HG03521 (cell line): Measurements from ENCODE around the gene TET3.

ENCODE experiments used
- ATAC-seq: cut with Tn5 transposase; IDR thresholded peaks from one replicate; pipeline ENCODE4 v1.9.1; 2021; ENCODE audit warnings: mild to moderate bottlenecking, moderate library complexity; ENCODE audit not compliant: unreplicated experiment

Gene TET3

DNA sequence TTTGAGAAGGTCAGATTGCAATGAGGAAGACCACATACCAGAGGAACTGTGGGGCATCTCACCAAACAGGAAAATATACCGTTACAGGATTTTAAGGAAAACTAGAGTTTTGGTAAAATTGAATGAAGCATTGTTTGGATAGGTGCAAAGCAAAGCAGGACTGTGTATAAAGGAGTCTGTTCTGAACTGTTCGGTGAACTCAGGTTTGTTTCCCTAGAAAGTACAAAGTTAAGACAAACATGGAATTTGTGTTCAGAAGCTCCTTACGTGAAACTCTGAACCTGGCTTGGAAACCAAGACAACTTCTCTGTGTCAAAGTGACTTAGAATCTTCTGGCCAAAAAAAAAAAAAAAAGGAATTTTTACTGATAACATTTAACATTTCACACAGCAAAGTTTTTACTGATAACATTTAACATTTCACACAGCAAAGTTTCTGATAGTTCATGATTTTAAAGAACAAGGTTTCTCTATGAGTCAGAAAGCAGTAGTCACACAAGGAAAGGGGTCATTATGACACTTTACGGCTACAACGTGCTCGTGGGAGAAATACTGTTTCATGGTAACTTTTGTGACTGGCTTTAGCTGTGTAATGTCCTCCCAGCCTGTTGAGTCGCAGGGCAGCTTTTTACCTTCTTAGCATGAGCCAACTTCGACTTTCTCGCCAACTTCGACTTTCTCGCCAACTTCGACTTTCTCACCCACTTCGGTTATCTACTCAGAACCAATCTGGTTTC, 21.2 kb upstream of the TET3 start:
- ATAC-seq = peak; percentile 43

DNA sequence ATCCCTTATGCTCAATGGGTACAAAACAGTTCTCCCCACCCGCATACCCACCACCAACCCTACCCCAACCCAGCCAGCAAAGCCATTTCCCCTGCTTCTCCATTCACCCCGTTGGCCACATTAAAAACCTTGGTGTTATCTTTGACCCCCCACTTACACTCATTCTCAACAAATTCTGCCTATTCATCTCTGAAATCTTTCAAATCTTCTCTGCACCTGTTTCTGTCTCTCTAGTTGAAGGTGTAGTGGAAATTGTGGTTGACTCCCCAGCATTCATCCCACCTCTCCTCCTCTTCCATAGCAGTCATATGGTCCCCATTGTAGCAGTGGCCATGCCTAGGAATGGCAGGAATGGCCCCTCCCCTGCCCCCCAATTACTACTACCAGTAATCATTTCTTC, 20.5 kb upstream of the TET3 start:
- no peak for ATAC-seq

DNA sequence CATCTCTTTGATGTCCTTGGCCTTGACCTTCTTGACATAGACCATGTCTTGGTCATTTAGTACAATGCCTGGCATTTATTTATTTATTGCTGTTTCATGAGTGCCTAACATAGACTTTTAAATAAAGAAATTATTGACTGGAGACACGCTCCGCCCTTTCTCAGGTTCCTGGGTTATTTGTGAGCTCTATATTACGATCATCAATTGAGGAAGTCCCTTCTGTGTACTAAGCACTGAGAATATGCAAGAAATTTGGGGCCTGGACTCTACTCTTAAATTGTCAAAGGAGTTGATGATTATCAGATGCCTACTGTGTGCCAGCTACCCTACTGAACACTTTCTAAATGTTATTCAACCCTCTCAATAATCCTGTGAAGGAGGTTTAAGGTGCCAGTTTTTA, 19.7 kb upstream of the TET3 start:
- no peak for ATAC-seq

DNA sequence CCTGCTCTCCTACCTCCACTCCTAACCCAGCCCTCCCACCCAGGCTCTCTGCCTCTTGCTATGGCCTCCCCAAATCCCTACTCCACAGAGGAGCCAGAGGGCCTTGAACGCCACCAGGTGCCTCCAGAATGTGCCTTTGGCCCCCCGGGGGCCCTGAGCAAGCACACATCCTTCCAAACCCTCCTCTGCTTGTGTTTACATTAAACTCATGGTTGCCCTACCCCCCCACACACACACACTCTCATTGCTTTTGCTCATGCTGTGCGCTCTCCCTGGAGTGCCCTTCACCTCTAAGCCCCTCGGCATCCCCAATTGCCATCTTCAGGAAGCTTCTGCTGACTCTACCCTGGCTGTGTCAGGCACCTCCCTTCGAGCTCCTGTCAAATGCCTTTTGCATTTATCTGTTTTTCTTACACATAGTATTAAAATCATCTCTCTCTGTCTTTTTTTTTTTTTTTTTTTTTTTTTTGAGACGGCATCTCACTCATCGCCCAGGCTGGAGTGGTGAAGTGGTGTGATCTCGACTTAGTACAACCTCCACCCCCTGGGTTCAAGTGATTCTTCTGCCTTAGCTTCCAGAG, 16.3 kb upstream of the TET3 start:
- ATAC-seq = no peak

DNA sequence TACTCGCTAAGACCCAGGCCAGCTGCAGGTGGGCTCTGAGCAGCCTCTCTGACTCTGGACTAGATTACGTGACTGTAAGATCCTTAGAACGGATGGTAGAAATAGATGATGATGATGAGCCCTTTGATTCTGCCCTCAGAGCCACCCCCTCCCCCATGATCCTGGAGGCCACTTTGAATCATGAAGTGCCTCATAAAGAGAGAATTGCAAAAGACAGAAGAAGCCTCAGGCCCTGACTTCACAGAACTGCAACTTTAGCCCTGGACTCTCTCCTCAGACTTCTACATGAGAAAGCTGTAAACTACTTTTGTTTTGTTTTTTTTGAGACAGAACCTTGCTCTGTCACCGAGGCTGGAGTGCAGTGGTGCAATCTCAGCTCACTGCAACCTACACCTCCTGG, 15.4 kb upstream of the TET3 start:
- ATAC-seq = no peak

DNA sequence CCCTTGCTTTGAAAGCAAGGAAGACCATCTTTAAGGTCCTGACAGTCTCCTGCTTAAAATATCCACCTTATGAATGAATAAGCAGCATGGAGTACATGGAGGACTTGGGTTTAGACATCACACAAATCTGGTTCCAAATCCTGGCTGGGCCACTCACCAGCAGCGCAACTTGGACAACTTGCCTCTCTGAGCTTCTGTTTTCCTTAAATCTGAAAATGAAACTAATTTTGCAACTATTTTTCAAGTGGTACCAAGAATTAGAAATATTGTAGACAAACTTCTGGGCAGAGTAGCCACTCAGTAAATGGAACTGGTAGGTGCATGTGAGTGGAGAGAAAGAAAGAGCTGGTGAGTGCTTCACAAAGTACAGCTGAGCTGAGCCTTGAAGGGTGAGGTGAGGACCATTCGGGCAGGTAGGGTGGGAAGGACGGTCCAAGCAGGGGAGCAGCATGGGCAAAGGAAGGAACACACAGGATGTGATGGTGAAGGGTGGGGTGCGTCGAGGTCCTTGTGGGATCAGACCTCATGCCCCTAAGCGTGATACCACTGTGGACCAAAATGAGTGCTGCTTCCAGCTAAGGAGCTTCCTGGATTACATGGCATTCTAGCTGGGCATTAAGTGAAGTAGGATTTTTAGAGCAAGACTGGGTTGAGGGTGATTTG, 14.4 kb upstream of the TET3 start:
- ATAC-seq = no peak

DNA sequence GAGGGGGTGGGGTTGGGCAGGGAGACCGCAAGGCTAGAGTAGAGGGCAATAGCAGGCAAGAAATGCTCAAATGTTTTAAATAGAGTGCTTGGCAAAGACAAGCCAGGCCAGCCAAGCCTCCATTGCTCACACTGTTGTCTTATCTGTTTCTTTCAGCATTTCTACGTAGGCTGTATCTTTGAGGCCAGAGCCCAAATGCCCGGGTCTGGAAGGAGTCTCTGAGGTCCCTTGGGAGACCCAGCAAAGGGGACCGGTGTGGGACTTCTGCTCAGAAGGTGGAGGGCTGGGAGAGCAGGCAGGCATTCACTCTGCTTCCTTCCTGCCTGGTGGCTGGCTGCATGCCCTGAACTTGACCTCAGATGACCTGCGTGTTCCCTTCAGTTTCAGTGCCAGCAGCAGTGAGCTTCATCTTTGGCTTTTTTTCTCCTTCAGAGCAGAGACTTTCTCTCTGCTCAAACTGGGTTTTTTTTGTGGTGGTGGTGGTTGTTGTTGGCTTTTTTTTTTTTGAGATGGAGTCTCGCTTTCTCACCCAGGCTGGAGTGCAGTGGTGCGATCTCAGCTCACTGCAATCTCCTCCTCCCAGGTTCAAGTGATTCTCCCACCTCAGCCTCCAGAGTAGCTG, 13.7 kb upstream of the TET3 start:
- peak; percentile 76 for ATAC-seq

DNA sequence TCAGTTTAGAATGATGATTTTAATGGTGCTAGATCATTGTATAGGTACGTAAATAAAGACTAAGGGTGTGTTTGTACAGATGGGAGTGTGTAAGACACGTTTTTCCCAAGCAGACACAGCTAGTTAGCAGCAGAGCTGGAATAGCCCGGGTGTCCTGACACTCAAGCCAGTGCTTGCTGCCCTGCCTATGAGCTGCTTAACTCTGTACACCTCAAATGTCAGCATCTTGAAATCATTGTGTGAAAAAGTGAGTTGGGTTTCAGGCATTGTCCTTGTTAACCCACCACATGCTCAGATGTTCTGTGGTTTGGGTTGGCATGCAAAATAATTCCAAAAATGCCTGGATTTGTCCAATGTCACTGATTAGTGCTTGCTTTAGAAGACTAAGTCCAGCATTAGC, 13.0 kb upstream of the TET3 start:
- no peak for ATAC-seq

DNA sequence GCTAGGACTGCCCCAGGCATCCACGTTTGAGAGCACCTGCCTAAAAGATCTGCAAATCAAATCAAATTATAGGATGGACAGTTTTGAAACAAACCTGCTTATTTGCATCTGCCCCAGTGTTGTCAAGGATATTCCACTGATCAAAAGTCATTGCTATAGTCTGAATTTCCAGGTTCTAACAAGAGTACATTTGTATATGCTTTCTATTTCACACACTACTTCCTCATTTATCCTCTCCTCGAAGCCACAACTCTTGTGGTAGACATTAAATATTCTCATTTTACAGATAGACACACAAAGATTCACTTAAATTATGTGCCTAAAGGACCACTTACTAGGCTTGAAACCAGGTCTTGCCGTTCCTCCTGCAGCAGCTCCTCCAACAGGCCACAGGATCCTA, 11.9 kb upstream of the TET3 start:
- ATAC-seq = no peak

DNA sequence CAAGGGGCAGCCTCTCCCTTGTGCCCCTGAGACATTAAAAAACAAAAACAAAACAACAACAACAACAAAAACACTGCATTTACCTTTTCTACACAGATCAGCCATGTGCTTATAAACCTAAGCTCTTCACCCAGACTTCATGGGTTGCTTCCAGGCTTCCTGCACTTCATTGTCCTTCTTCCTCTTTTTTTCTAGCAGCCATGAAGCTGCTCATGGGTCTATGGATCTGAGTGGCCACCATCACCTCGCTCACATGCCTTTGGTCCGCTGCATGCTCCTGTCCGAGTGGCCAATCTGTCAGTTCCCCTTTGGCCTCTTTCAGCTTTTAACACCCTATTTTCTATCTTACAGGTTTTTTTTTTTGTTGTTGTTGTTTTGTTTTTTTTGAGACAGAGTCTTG, 9.0 kb upstream of the TET3 start:
- no peak for ATAC-seq

DNA sequence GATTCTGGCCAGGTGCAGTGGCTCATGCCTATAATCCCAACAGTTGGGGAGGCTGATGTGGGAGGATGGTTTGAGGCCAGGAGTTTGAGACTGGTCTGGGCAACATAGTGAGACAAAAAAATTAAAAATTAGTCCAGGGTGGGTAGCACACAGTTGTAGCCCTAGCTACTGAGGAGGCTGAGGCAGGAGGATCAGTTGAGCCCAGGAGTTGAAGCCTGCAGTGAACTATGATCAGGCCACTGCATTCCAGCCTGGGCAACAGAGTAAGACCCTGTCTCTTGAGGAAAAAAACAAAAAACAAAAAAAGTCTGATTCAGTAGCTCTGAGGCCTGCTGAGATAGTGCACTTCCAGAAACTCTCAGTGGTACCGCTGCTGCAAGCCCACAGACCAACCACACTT, 7.9 kb upstream of the TET3 start:
- ATAC-seq = no peak

DNA sequence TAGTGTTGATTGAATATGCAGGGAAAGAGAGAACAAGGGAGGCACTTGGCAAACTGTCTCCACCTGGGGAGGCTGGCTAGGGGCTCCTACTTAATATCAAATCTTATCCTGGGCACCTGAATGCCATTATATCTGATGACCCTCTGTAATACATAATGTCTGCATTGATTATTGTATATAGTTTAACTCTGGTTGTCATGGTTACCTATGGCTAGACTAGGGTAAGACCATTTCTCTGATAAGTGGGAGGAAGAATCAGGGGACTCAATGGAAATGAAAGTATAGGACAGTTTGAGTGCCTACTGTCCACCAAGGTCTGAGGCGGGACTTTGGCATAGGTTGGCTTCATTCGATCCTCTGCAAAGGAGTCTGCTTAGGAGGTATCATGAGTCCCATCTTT, 7.2 kb upstream of the TET3 start:
- ATAC-seq = no peak

DNA sequence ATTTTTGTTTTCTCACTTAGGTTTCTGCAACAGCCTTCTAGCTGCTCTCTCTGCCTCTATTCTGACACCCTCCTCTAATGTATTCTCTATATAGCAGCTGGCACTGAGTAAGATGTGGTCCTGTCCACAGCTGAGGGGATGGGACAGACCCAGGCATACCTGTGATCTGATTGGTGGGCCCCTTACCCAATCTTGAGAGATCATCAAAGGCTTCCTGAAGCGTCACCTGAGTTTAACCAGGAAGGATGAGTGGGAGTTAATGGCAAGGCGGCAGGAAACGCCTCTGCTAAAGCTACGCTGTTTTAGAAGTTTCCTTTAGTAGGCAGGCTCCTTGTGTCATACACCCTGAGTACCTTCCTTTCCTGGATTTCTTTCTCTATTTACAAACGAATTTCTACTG, 5.7 kb upstream of the TET3 start:
- no peak for ATAC-seq

DNA sequence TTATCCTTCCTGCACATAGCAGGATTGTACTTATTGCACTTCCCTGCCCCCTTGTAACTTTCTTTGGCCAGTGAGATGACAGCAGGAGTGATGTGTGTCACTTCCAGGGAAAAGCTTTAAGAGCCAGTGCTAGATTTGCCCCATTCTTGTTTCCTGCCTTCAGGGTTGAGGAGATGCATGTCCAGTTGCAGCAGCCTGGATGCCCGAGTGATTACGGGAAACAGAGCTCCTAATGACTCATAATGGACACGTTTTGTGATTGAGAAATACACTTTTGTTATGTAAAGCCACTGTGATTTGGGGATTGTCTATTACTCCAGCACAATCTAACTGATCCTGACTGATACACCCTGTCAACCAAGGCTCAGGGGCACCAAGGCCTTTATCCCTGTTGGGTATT, 5.0 kb upstream of the TET3 start:
- no peak for ATAC-seq

DNA sequence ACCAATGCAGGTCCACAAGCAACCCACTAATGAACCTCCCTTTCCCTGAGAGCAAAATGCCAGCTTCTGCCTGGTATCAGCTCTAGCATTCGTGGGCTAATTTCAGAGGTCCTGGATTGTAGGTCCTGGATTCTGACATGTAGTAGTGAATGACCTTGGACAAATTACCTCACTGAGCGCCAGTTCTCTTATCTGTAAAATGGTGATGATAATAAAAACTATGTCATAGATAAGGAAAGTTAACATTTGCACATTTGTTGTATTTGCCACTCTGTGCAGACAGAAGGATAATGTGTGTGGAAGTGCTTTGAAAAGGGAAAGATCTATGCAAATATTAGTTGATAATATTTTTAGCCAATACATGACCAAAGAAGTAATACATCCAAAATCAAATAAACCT, 4.1 kb upstream of the TET3 start:
- no peak for ATAC-seq

DNA sequence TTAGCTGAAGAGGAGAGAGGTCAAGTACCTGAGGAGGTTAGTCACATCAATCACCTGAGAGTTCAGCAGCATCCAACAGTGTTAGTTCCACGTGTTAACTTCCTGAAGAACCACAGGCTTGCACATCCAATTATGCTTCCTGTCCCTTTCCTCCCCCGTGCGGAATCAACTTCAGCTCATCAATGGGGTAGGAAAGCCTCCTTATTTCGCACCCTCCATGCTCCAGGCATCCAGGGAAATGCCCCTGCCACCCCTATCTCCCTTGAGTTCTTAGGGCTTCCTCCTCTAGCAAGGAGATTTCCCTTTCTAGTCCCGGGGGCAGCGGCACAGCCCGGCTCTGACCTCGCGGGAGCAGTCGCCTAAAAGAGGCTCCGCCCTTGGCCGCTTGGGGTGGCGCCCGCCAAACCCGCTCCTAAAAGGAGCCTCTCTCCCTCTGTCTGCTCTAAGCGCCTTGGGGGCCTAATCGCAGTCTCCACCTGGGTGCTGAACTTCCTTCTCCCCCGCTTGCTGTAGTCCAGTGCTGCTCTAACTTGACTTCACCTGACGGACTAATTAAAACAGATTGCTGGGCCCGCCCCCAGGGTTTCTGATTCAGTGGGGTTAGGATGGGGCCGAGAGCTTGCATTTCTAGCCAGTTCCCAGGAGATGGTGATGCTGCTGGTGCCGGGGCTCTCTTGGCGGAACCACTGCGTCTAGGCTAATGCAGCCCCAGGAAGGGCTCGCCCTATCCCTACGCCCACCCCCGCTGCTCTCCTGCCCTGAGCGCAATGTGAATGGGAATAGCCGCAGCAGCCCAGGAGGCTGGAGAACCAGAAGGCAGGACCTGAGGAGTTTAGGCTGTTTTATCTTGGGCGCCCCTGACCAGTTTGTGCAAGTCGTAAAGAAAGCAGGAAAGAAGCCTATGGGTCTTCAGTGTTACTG, 3.4 kb upstream of the TET3 start:
- ATAC-seq = no peak

DNA sequence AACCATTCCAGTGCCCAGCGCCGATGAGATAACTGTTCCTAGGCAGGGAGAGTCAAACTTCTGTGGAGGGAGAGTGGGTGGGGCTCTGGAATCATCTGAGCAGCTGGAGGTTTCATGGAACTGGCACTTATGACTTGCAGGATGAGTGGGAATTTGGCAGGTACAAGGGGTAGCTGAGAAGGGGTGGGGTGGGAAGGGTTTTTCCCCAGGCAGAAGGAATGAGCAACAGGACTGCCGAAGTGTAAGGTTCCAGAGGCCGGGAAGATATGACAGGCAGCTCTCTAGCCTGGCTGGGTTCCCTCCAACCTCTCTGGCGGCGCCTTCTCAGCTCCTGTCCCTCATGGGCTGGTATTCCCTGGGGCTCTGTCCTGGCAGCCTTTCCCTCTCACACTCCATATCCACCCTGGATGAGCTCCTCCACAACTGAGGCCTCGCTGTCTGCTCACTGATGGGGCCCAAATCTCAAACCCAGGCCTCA, 2.5 kb upstream of the TET3 start:
- ATAC-seq = no peak

DNA sequence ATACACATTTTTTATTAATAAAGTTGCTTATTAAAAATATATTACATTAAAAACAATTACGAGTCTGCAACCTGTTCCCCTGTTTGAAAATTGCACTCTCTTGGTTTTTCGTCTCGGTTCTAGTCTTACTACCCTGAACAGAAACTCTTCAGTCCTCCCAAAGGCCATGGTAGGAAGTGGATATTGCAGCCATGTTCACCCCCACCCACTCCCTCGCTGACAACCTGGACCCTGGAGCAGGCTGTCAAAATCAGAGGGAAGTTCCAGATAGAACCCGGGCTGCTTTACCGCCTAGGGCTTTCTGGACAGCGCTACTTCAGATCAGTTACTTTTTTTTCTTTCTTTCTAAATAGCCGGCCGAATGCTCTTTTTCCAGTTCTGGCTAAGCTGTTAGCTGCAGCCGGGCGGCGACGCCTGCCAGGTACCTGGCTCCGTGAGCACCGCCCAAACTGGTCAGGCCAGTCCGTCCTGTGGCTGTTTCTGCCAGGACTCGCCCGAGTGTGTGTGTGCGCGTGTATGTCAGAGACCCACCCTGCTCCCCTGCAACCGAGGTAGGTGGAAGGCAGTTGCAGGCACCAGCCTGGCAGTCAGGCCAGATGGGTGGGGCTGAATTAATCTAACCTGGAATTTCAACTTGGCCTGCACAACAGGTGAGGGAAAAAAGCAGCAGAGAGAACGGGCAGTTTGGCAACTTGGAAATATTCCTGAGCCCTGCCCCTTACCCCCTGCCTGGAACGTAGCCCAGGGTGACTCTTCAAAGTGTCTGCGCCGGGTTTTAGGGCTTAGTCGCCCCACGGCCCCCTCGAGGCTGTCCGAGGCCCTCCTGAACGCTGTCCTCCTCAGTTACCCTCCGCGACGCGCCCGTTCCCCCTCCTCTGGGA, 1.1 kb upstream of the TET3 start:
- no peak for ATAC-seq

DNA sequence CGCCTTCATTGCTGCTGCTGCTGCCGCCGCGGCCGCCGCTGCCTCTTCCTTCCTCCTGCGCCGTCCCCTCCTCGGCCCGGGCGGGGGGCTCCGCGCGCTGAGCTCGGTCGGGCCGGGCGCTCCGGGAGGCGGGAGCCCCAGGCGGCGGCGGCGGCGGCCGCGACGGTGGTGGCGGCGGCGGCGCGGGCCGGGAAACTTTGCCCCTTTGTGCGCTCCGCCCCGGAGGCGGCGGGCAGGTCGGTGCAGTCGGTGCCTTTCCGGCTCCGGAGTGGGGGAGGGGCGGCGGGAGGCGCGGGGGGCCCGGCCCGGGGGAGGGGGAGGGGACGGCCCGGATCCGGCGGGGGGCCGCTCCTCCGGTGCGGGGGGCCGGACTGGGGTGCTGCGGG, 205 bp downstream of the TET3 start:
- ATAC-seq = peak; percentile 8
